Kidney (tissue), 14 donors: ENCODE data around the gene ZNF609. TPM values are rescaled to one million over a fixed set of nuclear protein-coding genes. Genes with fewer than 3 reads are reported as not detected.

Experiments
- DNase-seq, 5 donors: peaks; one replicate each; pipeline ENCODE4 v3.0.0-alpha.2; 2013 to 2020
- FAIRE-seq: peaks from 2 replicates; lab custom pipeline; 2012; peaks lifted over from hg19 to GRCh38; lab: Jason Lieb, UNC
- H3K27ac ChIP-seq, 2 donors: one replicate each; pipeline ENCODE4 v1.7.0; 2013; ENCODE audit warnings: low read depth in 2 of 2, low read length in 2 of 2, inconsistent platforms in 1 of 2
- H3K27me3 ChIP-seq: one replicate; pipeline ENCODE4 v1.7.1; 2013; ENCODE audit warnings: low read length, inconsistent platforms; ENCODE audit not compliant: control insufficient read depth, insufficient read depth
- H3K36me3 ChIP-seq, 3 donors: one replicate each; pipeline versions ENCODE4 v1.7.0 to v1.7.1; 2013; ENCODE audit warnings: low read length in 3 of 3, control low read depth in 1 of 3, inconsistent platforms in 1 of 3; ENCODE audit not compliant: insufficient read depth in 3 of 3, control insufficient read depth in 2 of 3
- H3K4me1 ChIP-seq, 3 donors: one replicate each; pipeline versions ENCODE4 v1.7.0 to v1.7.1; 2013; ENCODE audit warnings: low read length in 3 of 3, inconsistent platforms in 1 of 3, low read depth in 1 of 3; ENCODE audit not compliant: control insufficient read depth in 2 of 3, insufficient read depth in 2 of 3
- H3K4me3 ChIP-seq, 3 donors: one replicate each; pipeline versions ENCODE4 v1.7.0 to v1.8.1; 2013; ENCODE audit warnings: low read length in 3 of 3, control low read depth in 1 of 3, inconsistent platforms in 1 of 3
- H3K9ac ChIP-seq, 3 donors: one replicate each; pipeline versions ENCODE4 v1.7.0 to v1.7.1; 2013; ENCODE audit warnings: low read length in 3 of 3, control low read depth in 1 of 3, inconsistent platforms in 1 of 3
- H3K9me3 ChIP-seq, 3 donors: one replicate each; pipeline versions ENCODE4 v1.7.0 to v1.7.1; 2013; ENCODE audit warnings: low read length in 3 of 3, control low read depth in 1 of 3, inconsistent platforms in 1 of 3; ENCODE audit not compliant: control insufficient read depth in 2 of 3, insufficient read depth in 1 of 3
- CTCF ChIP-seq: IDR thresholded peaks from 3 replicates; pipeline ENCODE4 v1.5.1; 2012; ENCODE audit warnings: mild to moderate bottlenecking, moderate library complexity, borderline replicate concordance; ENCODE audit not compliant: insufficient read depth; ENCODE audit errors: extremely low read depth
- intact Hi-C: fragments of 100-400 bp; cut with DNase I; formaldehyde crosslinking; loops from one replicate; pipeline ENCODE4 v1.11.1; 2022
- polyA plus RNA-seq: library from polyadenylated mRNA; stranded (reverse); fragments of 350-450 nt; fragmentation: Illumina TruSeq; extraction: RNeasy Lipid Tissue Mini Kit (QIAGEN cat#74804); gene quantifications from one replicate; pipeline ENCODE4 v1.2.3, GENCODE V29; 2014; ENCODE audit warnings: low read depth, low replicate concordance; ENCODE audit not compliant: insufficient read depth
- total RNA-seq: library from RNA; stranded (reverse); fragmentation: NEBNext Ultra II Directional; extraction: Animal tissue kit (Norgen Biotek cat#: 25700); gene quantifications from one replicate; pipeline ENCODE4 v1.2.1, GENCODE V29; 2021
- donor health status: control.
- donor health status: control.
- donor health status: control.
- donor health status: control.
- donor health status: control.
- donor health status: DM: yes; HTN: yes; CAD: no.
- donor health status: Normal renal cell carcinoma (clear cell type).

Gene ZNF609
- total and polyA plus RNA-seq, 2 donors from 2014 or later: 3.1 to 37.2 TPM

- intact Hi-C loops: no loop called here
- H3K9me3 ChIP-seq: no peaks in the 10 kb centered on the region
- no peak for TF ChIP-seq CTCF
- H3K4me3 ChIP-seq: no peak overlapping the region
- H3K9ac ChIP-seq: no peak overlapping the region
- H3K4me1 ChIP-seq: no peaks in the 10 kb centered on the region
- H3K36me3 ChIP-seq: peaks cover 14 to 41% (median 28%) of the 10 kb centered on the region in 3 donors
- no peak for FAIRE-seq
- no peaks in the 10 kb centered on the region for H3K27me3 ChIP-seq
- no peak for DNase-seq
- no peak overlapping the region for H3K27ac ChIP-seq
Measured at GRCh38 chr15:64678126-64678819, 217.9 kb downstream of the ZNF609 start.

- no peak for FAIRE-seq
- H3K27me3 ChIP-seq: no peaks in the 10 kb centered on the region
- no peak for TF ChIP-seq CTCF
- H3K4me1 ChIP-seq: no peaks in the 10 kb centered on the region
- peaks cover 12 to 39% (median 27%) of the 10 kb centered on the region in 3 donors for H3K36me3 ChIP-seq
- no peak overlapping the region for H3K27ac ChIP-seq
- intact Hi-C loops: no loop called here
- H3K4me3 ChIP-seq: no peak overlapping the region
- H3K9me3 ChIP-seq: no peaks in the 10 kb centered on the region
- no peak for DNase-seq
- no peak overlapping the region for H3K9ac ChIP-seq
Measured at GRCh38 chr15:64680097-64680496, 219.7 kb downstream of the ZNF609 start.

GRCh38 chr15:64681424-64682024, 221.1 kb downstream of the ZNF609 start:
- FAIRE-seq: no peak
- H3K27me3 ChIP-seq: no peaks in the 10 kb centered on the region
- H3K36me3 ChIP-seq: peaks cover 12 to 39% (median 27%) of the 10 kb centered on the region in 3 donors
- H3K4me3 ChIP-seq: no peak overlapping the region
- peak in 4 of 5 donors; percentile 76 to 82 (median 78) for DNase-seq
- H3K9me3 ChIP-seq: no peaks in the 10 kb centered on the region
- H3K27ac ChIP-seq: no peak overlapping the region
- H3K9ac ChIP-seq: no peak overlapping the region
- intact Hi-C loops: no loop called here
- H3K4me1 ChIP-seq: peaks cover 0 to 3% (median 2%) of the 10 kb centered on the region in 3 donors
- TF ChIP-seq CTCF: peak; percentile 87
